Astrocyte (in vitro differentiated cells and primary cell): ENCODE results near the gene F5. TPM values are rescaled to one million over a fixed set of nuclear protein-coding genes. Genes with fewer than 3 reads are reported as not detected.

Experiments used
- DNase-seq: peaks from one replicate; pipeline ENCODE4 v3.0.0-alpha.2; 2010; ENCODE audit warnings: low read depth
- FAIRE-seq: peaks from 2 replicates; lab custom pipeline; 2011; peaks lifted over from hg19 to GRCh38; lab: Jason Lieb, UNC
- H2AFZ ChIP-seq: 2 replicates; pipeline ENCODE4 v1.6.0; 2012; ENCODE audit warnings: low read depth, low read length, inconsistent platforms
- H3K27ac ChIP-seq: 2 replicates; pipeline ENCODE4 v1.5.1; 2011; ENCODE audit warnings: low read depth, low read length, inconsistent platforms
- H3K27me3 ChIP-seq: 2 replicates; pipeline ENCODE4 v1.6.0; 2011; ENCODE audit warnings: low read length, inconsistent platforms; ENCODE audit not compliant: insufficient read depth
- H3K36me3 ChIP-seq: 2 replicates; pipeline ENCODE4 v1.5.1; 2011; ENCODE audit warnings: low read length, inconsistent platforms; ENCODE audit not compliant: insufficient read depth
- H3K4me1 ChIP-seq: 2 replicates; pipeline ENCODE4 v1.5.1; 2011; ENCODE audit warnings: low read length, inconsistent platforms; ENCODE audit not compliant: insufficient read depth
- H3K4me2 ChIP-seq: 2 replicates; pipeline ENCODE4 v1.6.0; 2012; ENCODE audit warnings: low read length, inconsistent platforms
- H3K4me3 ChIP-seq: 2 replicates; pipeline ENCODE4 v1.5.1; 2011; ENCODE audit warnings: low read depth, mild to moderate bottlenecking, low read length, inconsistent platforms; ENCODE audit not compliant: insufficient read depth
- H3K79me2 ChIP-seq: 2 replicates; pipeline ENCODE4 v1.6.0; 2012; ENCODE audit warnings: mild to moderate bottlenecking, low read length, inconsistent platforms; ENCODE audit not compliant: insufficient read depth
- H3K9ac ChIP-seq: 2 replicates; pipeline ENCODE4 v1.6.0; 2012; ENCODE audit warnings: mild to moderate bottlenecking, low read length, inconsistent platforms
- H3K9me3 ChIP-seq: 2 replicates; pipeline ENCODE4 v1.5.1; 2012; ENCODE audit warnings: low read depth, mild to moderate bottlenecking, low read length, inconsistent platforms; ENCODE audit not compliant: insufficient read depth
- H4K20me1 ChIP-seq: 2 replicates; pipeline ENCODE4 v1.6.0; 2012; ENCODE audit warnings: low read length, inconsistent platforms; ENCODE audit not compliant: insufficient read depth
- H3K27ac Mint-ChIP-seq: one replicate; pipeline ENCODE4 v1.8.0; 2021; ENCODE audit warnings: mild to moderate bottlenecking, mixed read lengths; ENCODE audit not compliant: unreplicated experiment
- H3K27me3 Mint-ChIP-seq: one replicate; pipeline ENCODE4 v1.8.0; 2021; ENCODE audit warnings: low read depth, mixed read lengths; ENCODE audit not compliant: unreplicated experiment
- H3K36me3 Mint-ChIP-seq: one replicate; pipeline ENCODE4 v1.8.0; 2021; ENCODE audit warnings: low read depth, mixed read lengths; ENCODE audit not compliant: unreplicated experiment
- H3K4me1 Mint-ChIP-seq: one replicate; pipeline ENCODE4 v1.8.0; 2021; ENCODE audit warnings: low read depth, mixed read lengths; ENCODE audit not compliant: unreplicated experiment
- H3K4me3 Mint-ChIP-seq: one replicate; pipeline ENCODE4 v1.8.0; 2021; ENCODE audit warnings: mild to moderate bottlenecking, moderate library complexity, mixed read lengths; ENCODE audit not compliant: unreplicated experiment
- H3K9me3 Mint-ChIP-seq: one replicate; pipeline ENCODE4 v1.8.0; 2021; ENCODE audit warnings: mild to moderate bottlenecking, mixed read lengths; ENCODE audit not compliant: unreplicated experiment
- CTCF ChIP-seq: IDR thresholded peaks from 2 replicates; pipeline ENCODE4 v1.5.1; 2011; ENCODE audit warnings: low read depth, mild to moderate bottlenecking, inconsistent platforms, low read length, moderate library complexity; ENCODE audit not compliant: insufficient read depth
- EZH2 ChIP-seq: IDR thresholded peaks from 2 replicates; pipeline ENCODE4 v1.6.1; 2012; ENCODE audit warnings: mild to moderate bottlenecking, low read length, inconsistent platforms; ENCODE audit not compliant: insufficient read depth
- total RNA-seq: library from RNA; stranded (reverse); gene quantifications from 2 replicates; pipeline ENCODE4 v1.2.1, GENCODE V29; 2021

The F5 gene
- total RNA-seq, 1 donor from 2014 or later: 0.18 TPM

GRCh38 chr1:169478094-169478672, 108.1 kb downstream of the F5 start:
- peaks cover 54% of the 10 kb centered on the region for H4K20me1 ChIP-seq
- Mint-ChIP-seq H3K27ac (no peak overlapping the region), H3K4me1 (peaks cover 17% of the 10 kb centered on the region), H3K36me3 (peaks cover 2% of the 10 kb centered on the region), H3K9me3 (no peaks in the 10 kb centered on the region), H3K4me3 (no peak overlapping the region), H3K27me3 (no peaks in the 10 kb centered on the region)
- no peak for DNase-seq
- H3K4me1 ChIP-seq: no peaks in the 10 kb centered on the region
- peaks cover 62% of the 10 kb centered on the region for H3K79me2 ChIP-seq
- H3K4me3 ChIP-seq: no peak overlapping the region
- no peak overlapping the region for H3K4me2 ChIP-seq
- H2AFZ ChIP-seq: no peak overlapping the region
- H3K9ac ChIP-seq: no peak overlapping the region
- no peaks in the 10 kb centered on the region for H3K27me3 ChIP-seq
- FAIRE-seq: no peak
- H3K27ac ChIP-seq: no peak overlapping the region
- H3K9me3 ChIP-seq: no peaks in the 10 kb centered on the region
- no peaks in the 10 kb centered on the region for H3K36me3 ChIP-seq
- TF ChIP-seq EZH2 (no peak), CTCF (no peak)

GRCh38 chr1:169475806-169476387, 110.4 kb downstream of the F5 start:
- no peak for DNase-seq
- no peaks in the 10 kb centered on the region for H3K9me3 ChIP-seq
- TF ChIP-seq CTCF (no peak), EZH2 (no peak)
- H3K4me1 ChIP-seq: no peaks in the 10 kb centered on the region
- Mint-ChIP-seq H3K27ac (no peak overlapping the region), H3K4me3 (no peak overlapping the region), H3K36me3 (peaks cover 2% of the 10 kb centered on the region), H3K4me1 (peaks cover 6% of the 10 kb centered on the region), H3K9me3 (no peaks in the 10 kb centered on the region), H3K27me3 (no peaks in the 10 kb centered on the region)
- no peak overlapping the region for H2AFZ ChIP-seq
- no peak overlapping the region for H3K9ac ChIP-seq
- FAIRE-seq: no peak
- H3K4me3 ChIP-seq: no peak overlapping the region
- H3K4me2 ChIP-seq: no peak overlapping the region
- H3K27ac ChIP-seq: no peak overlapping the region
- peaks cover 43% of the 10 kb centered on the region for H4K20me1 ChIP-seq
- H3K36me3 ChIP-seq: no peaks in the 10 kb centered on the region
- no peaks in the 10 kb centered on the region for H3K27me3 ChIP-seq
- peaks cover 42% of the 10 kb centered on the region for H3K79me2 ChIP-seq
